HepG2 (cell line): Measurements from ENCODE around the gene OBP2A. TPM values are rescaled to one million over a fixed set of nuclear protein-coding genes. Genes with fewer than 3 reads are reported as not detected.

ENCODE experiments used
- ARID3A ChIP-seq: IDR thresholded peaks from 2 replicates; pipeline ENCODE4 v1.6.1; 2012; ENCODE audit warnings: low read depth, low read length, improper control_type of control experiment
- ELF1 ChIP-seq: sonication (generic); formaldehyde crosslinking; IDR thresholded peaks from 2 replicates; pipeline ENCODE4 v1.4.0; 2020; ENCODE audit warnings: missing genetic modification reagents
- FOXJ3 ChIP-seq: sonication (generic); formaldehyde crosslinking; IDR thresholded peaks from 2 replicates; pipeline ENCODE4 v1.4.0; 2020; ENCODE audit warnings: missing genetic modification reagents, mild to moderate bottlenecking, borderline replicate concordance
- GPBP1L1 ChIP-seq: sonication (generic); formaldehyde crosslinking; IDR thresholded peaks from 2 replicates; pipeline ENCODE4 v1.5.0; 2020; ENCODE audit warnings: mild to moderate bottlenecking, missing genetic modification reagents
- HIVEP1 ChIP-seq: sonication (generic); formaldehyde crosslinking; IDR thresholded peaks from 2 replicates; pipeline ENCODE4 v1.4.0; 2020; ENCODE audit warnings: mild to moderate bottlenecking, missing genetic modification reagents
- IRX3 ChIP-seq: sonication (generic); formaldehyde crosslinking; IDR thresholded peaks from 2 replicates; pipeline ENCODE4 v1.8.1; 2023; ENCODE audit warnings: mild to moderate bottlenecking, low read depth, missing genetic modification reagents, borderline replicate concordance
- MXD3 ChIP-seq: IDR thresholded peaks from 2 replicates; pipeline ENCODE4 v1.6.1; 2016; ENCODE audit warnings: mild to moderate bottlenecking, missing biosample characterization, missing genetic modification reagents
- NFKBIZ ChIP-seq: IDR thresholded peaks from 2 replicates; pipeline ENCODE4 v1.6.1; 2018; ENCODE audit warnings: missing genetic modification reagents, missing compliant biosample characterization
- NR1H2 ChIP-seq: sonication (generic); formaldehyde crosslinking; IDR thresholded peaks from 2 replicates; pipeline ENCODE4 v1.8.1; 2022; ENCODE audit warnings: low read depth, missing genetic modification reagents, borderline replicate concordance
- NR2F6 ChIP-seq, 2 experiments: IDR thresholded peaks; 2 replicates each; pipeline ENCODE4 v1.6.1; 2016; ENCODE audit warnings: antibody characterized with exemption in 1 of 2, mild to moderate bottlenecking in 1 of 2
- PCBP1 ChIP-seq: fragments of 200-400 bp; formaldehyde crosslinking; IDR thresholded peaks from 2 replicates; pipeline ENCODE4 v1.6.1; 2017; ENCODE audit warnings: mild to moderate bottlenecking, low read depth, low read length, borderline replicate concordance
- POLR2G ChIP-seq: fragments of 200-400 bp; formaldehyde crosslinking; IDR thresholded peaks from 2 replicates; pipeline ENCODE4 v1.6.1; 2018; ENCODE audit warnings: mild to moderate bottlenecking, low read depth, low read length, moderate library complexity
- TGIF2 ChIP-seq: IDR thresholded peaks from 2 replicates; pipeline ENCODE4 v1.6.1; 2016; ENCODE audit warnings: control low read depth, missing compliant biosample characterization
- THRA ChIP-seq: sonication (generic); formaldehyde crosslinking; IDR thresholded peaks from 2 replicates; pipeline ENCODE4 v1.4.0; 2020; ENCODE audit warnings: missing genetic modification reagents, borderline replicate concordance
- THYN1 ChIP-seq: sonication (generic); formaldehyde crosslinking; IDR thresholded peaks from 2 replicates; pipeline ENCODE4 v1.8.1; 2023; ENCODE audit warnings: low read depth, mild to moderate bottlenecking, moderate library complexity, missing genetic modification reagents, borderline replicate concordance
- TRAFD1 ChIP-seq: sonication (generic); formaldehyde crosslinking; IDR thresholded peaks from 2 replicates; pipeline ENCODE4 v1.5.1; 2020; ENCODE audit warnings: missing genetic modification reagents, mild to moderate bottlenecking, borderline replicate concordance
- YEATS2 ChIP-seq: sonication (generic); formaldehyde crosslinking; IDR thresholded peaks from 2 replicates; pipeline ENCODE4 v1.4.0; 2020; ENCODE audit warnings: missing genetic modification reagents, borderline replicate concordance
- ZNF10 ChIP-seq: sonication (generic); formaldehyde crosslinking; IDR thresholded peaks from 2 replicates; pipeline ENCODE4 v1.4.0; 2020; ENCODE audit warnings: mild to moderate bottlenecking, low read depth, missing genetic modification reagents, borderline replicate concordance
- ZNF543 ChIP-seq: sonication (generic); formaldehyde crosslinking; IDR thresholded peaks from 2 replicates; pipeline ENCODE4 v1.4.0; 2020; ENCODE audit warnings: mild to moderate bottlenecking, missing genetic modification reagents
- ZNF546 ChIP-seq: sonication (generic); formaldehyde crosslinking; conservative IDR thresholded peaks from 2 replicates; pipeline ENCODE4 v1.8.1; 2023; ENCODE audit warnings: mild to moderate bottlenecking, missing genetic modification reagents
- ZNF616 ChIP-seq: sonication (generic); formaldehyde crosslinking; IDR thresholded peaks from 2 replicates; pipeline ENCODE4 v1.5.0; 2020; ENCODE audit warnings: low read depth, mild to moderate bottlenecking, missing genetic modification reagents
- ZNF788 ChIP-seq: sonication (generic); formaldehyde crosslinking; IDR thresholded peaks from 2 replicates; pipeline ENCODE4 v1.5.0; 2020; ENCODE audit warnings: mild to moderate bottlenecking, missing genetic modification reagents, borderline replicate concordance
- polyA plus RNA-seq, 8 experiments: library from polyadenylated mRNA; depleted of rRNA in 3 of 8; stranded (reverse) in 7 of 8; unstranded in 1 of 8; fragments of >200 nt; fragmentation: Illumina TruSeq in 4 of 8; extraction: Trizol in 4 of 8; gene quantifications; 2 replicates each; pipeline versions ENCODE4 v1.2.1 to v1.2.3, GENCODE V29; 2011 to 2016; ENCODE audit warnings: low read depth in 4 of 8, missing spikeins in 1 of 8, mixed read lengths in 1 of 8; ENCODE audit not compliant: insufficient read depth in 1 of 8
- total RNA-seq, 5 experiments: library from RNA; depleted of rRNA; stranded (reverse); fragments of >200 nt; fragmentation: Illumina TruSeq; extraction: Trizol; gene quantifications; 2 replicates each; pipeline ENCODE4 v1.2.3, GENCODE V29; 2016; ENCODE audit warnings: low read depth in 1 of 5

Gene OBP2A
- total and polyA plus RNA-seq, 2 of the 13 experiments (the other 11 are each of a cell fraction or from before 2014, with no cell fraction given): 0.32 TPM; not detected in 1

- TF ChIP-seq IRX3: 0 out of 2 replicates have a peak, but pooled peaks have one; percentile 43
- no peak for TF ChIP-seq ZNF546 (CRISPR knock-in tag)
- 0 out of 2 replicates have a peak, but pooled peaks have one; percentile 50 for TF ChIP-seq PCBP1
- no peak for TF ChIP-seq THYN1 (CRISPR knock-in tag)
- no peak for TF ChIP-seq NR1H2 (CRISPR knock-in tag)
- peak; percentile 88 for TF ChIP-seq MXD3 (CRISPR knock-in tag)
- no peak for TF ChIP-seq GPBP1L1 (CRISPR knock-in tag)
- TF ChIP-seq THRA: no peak; the same call in 1 of the 2 replicates
- TF ChIP-seq ZNF543 (CRISPR knock-in tag): peak; percentile 74; the same call in 1 of the 2 replicates
- no peak; the same call in 1 of the 2 replicates for TF ChIP-seq ELF1 (CRISPR knock-in tag)
- TF ChIP-seq NR2F6 (IDR thresholded peaks at IDR 0.05): no peak
- TF ChIP-seq NR2F6 (CRISPR knock-in tag; IDR thresholded peaks at IDR 0.05): peak; percentile 37; the same call in 1 of the 2 replicates
- no peak for TF ChIP-seq ARID3A
- TF ChIP-seq FOXJ3 (CRISPR knock-in tag): no peak
- TF ChIP-seq ZNF788 (CRISPR knock-in tag): no peak
- peak; percentile 81 for TF ChIP-seq HIVEP1 (CRISPR knock-in tag)
- no peak for TF ChIP-seq ZNF10 (CRISPR knock-in tag)
- 0 out of 2 replicates have a peak, but pooled peaks have one; percentile 39 for TF ChIP-seq YEATS2
- TF ChIP-seq POLR2G: no peak
- TF ChIP-seq ZNF616 (CRISPR knock-in tag): no peak
- TF ChIP-seq TRAFD1 (CRISPR knock-in tag): no peak
- TF ChIP-seq TGIF2 (CRISPR knock-in tag): peak; percentile 32; the same call in 1 of the 2 replicates
- no peak for TF ChIP-seq NFKBIZ (CRISPR knock-in tag)
Measured at GRCh38 chr9:135499326-135500070, 46.4 kb upstream of the OBP2A start (continued).
